DOHH2 (cell line): ENCODE measurements around the gene LCMT1.
A peak's percentile ranks its signal among the peaks of the same experiment; 100 is the strongest.

Experiments
- H3F3A ChIP-seq: fragments of 200-600 bp; sonication (generic), shearing (Covaris generic); 2 replicates; pipeline ENCODE4 v1.6.0; 2016; ENCODE audit warnings: antibody characterized with exemption, mild to moderate bottlenecking; ENCODE audit not compliant: control insufficient read depth, insufficient read depth
- H3K27ac ChIP-seq: fragments of 200-600 bp; sonication (generic); 2 replicates; pipeline ENCODE4 v1.5.1; 2014; ENCODE audit warnings: low read depth, mild to moderate bottlenecking, low read length, moderate library complexity
- H3K27me3 ChIP-seq: fragments of 200-600 bp; sonication (generic); 2 replicates; pipeline ENCODE4 v1.6.1; 2014; ENCODE audit warnings: mild to moderate bottlenecking, low read length, mixed read lengths; ENCODE audit not compliant: control insufficient read depth
- H3K36me3 ChIP-seq: fragments of 200-600 bp; sonication (generic); 2 replicates; pipeline ENCODE4 v1.6.1; 2014; ENCODE audit warnings: mild to moderate bottlenecking, low read length, moderate library complexity, mixed read lengths; ENCODE audit not compliant: control insufficient read depth
- H3K4me1 ChIP-seq: fragments of 200-600 bp; sonication (generic); 2 replicates; pipeline ENCODE4 v1.6.1; 2014; ENCODE audit warnings: mild to moderate bottlenecking, low read length, mixed read lengths; ENCODE audit not compliant: control insufficient read depth
- H3K4me2 ChIP-seq: fragments of 200-600 bp; sonication (generic); 2 replicates; pipeline ENCODE4 v1.6.0; 2014; ENCODE audit warnings: mild to moderate bottlenecking, low read length, moderate library complexity
- H3K4me3 ChIP-seq: fragments of 200-600 bp; sonication (generic); 2 replicates; pipeline ENCODE4 v1.5.1; 2014; ENCODE audit warnings: mild to moderate bottlenecking, low read length, mixed read lengths
- H3K79me2 ChIP-seq: fragments of 200-600 bp; sonication (generic); 2 replicates; pipeline ENCODE4 v1.6.1; 2014; ENCODE audit warnings: mild to moderate bottlenecking, low read length, mixed read lengths; ENCODE audit not compliant: control insufficient read depth
- H3K9me2 ChIP-seq: fragments of 200-600 bp; sonication (generic); replicated peaks from 2 replicates; pipeline ENCODE4 v1.6.1; 2014; ENCODE audit warnings: mild to moderate bottlenecking, low read length, mixed read lengths; ENCODE audit not compliant: control insufficient read depth
- H3K9me3 ChIP-seq: fragments of 200-600 bp; sonication (generic); 2 replicates; pipeline ENCODE4 v1.6.1; 2014; ENCODE audit warnings: antibody characterized with exemption, low read length, mixed read lengths; ENCODE audit not compliant: control insufficient read depth, insufficient read depth
- H4K20me1 ChIP-seq: fragments of 200-600 bp; sonication (generic); 2 replicates; pipeline ENCODE4 v1.6.0; 2014; ENCODE audit warnings: low read depth, mild to moderate bottlenecking, antibody characterized with exemption, low read length, moderate library complexity; ENCODE audit not compliant: control insufficient read depth, insufficient read depth
- CTCF ChIP-seq: fragments of 200-600 bp; sonication (generic); IDR thresholded peaks from one replicate; pipeline ENCODE4 v1.5.1; 2014; ENCODE audit warnings: antibody characterized with exemption, mild to moderate bottlenecking, low read depth, low read length; ENCODE audit not compliant: poor library complexity, severe bottlenecking
- EZH2phosphoT487 ChIP-seq: fragments of 200-600 bp; sonication (generic); IDR thresholded peaks from 2 replicates; pipeline ENCODE4 v1.6.1; 2017; ENCODE audit warnings: borderline replicate concordance, mild to moderate bottlenecking, antibody characterized with exemption, low read length, moderate library complexity, mixed read lengths

Gene LCMT1

GRCh38 chr16:25066747-25067631, 44.6 kb upstream of the LCMT1 start:
- no peaks in the 10 kb centered on the region for H3K9me2 ChIP-seq
- H3K36me3 ChIP-seq, result no peaks in the 10 kb centered on the region
- H3K4me3 ChIP-seq, result peak overlapping the region; percentile 83
- no peaks in the 10 kb centered on the region for H4K20me1 ChIP-seq
- peaks cover 18% of the 10 kb centered on the region for H3K4me1 ChIP-seq
- H3K79me2 ChIP-seq, result no peaks in the 10 kb centered on the region
- TF ChIP-seq EZH2phosphoT487 (peak; percentile 49; the same call in 1 of the 2 replicates), CTCF (no peak)
- peak overlapping the region; percentile 98 for H3K4me2 ChIP-seq
- no peaks in the 10 kb centered on the region for H3K9me3 ChIP-seq
- no peak overlapping the region for H3K27ac ChIP-seq
- no peaks in the 10 kb centered on the region for H3F3A ChIP-seq
- peaks cover 15% of the 10 kb centered on the region for H3K27me3 ChIP-seq

GRCh38 chr16:25073854-25074253, 37.7 kb upstream of the LCMT1 start:
- Histone ChIP-seq H3K79me2 (no peaks in the 10 kb centered on the region), H3K4me3 (peak overlapping the region; percentile 3), H3F3A (no peaks in the 10 kb centered on the region), H3K27me3 (peaks cover 3% of the 10 kb centered on the region; the same call in 1 of the 2 replicates), H3K36me3 (no peaks in the 10 kb centered on the region), H3K27ac (peak overlapping the region; percentile 13; the same call in 1 of the 2 replicates), H3K4me1 (peaks cover 18% of the 10 kb centered on the region), H3K9me3 (0 out of 2 replicates have a peak, but pooled peaks cover 4% of the 10 kb centered on the region), H4K20me1 (no peaks in the 10 kb centered on the region), H3K4me2 (peak overlapping the region; percentile 25), H3K9me2 (no peaks in the 10 kb centered on the region)
- TF ChIP-seq CTCF, result no peak
- TF ChIP-seq EZH2phosphoT487, result no peak

- Histone ChIP-seq H3K27ac (no peak overlapping the region), H3K4me2 (no peak overlapping the region), H3K27me3 (no peaks in the 10 kb centered on the region), H3K9me3 (0 out of 2 replicates have a peak, but pooled peaks cover 4% of the 10 kb centered on the region), H4K20me1 (no peaks in the 10 kb centered on the region), H3K4me1 (peaks cover 14% of the 10 kb centered on the region), H3K36me3 (no peaks in the 10 kb centered on the region), H3K79me2 (no peaks in the 10 kb centered on the region), H3F3A (no peaks in the 10 kb centered on the region), H3K4me3 (no peak overlapping the region), H3K9me2 (no peaks in the 10 kb centered on the region)
- TF ChIP-seq CTCF (no peak), EZH2phosphoT487 (no peak)
Observed at GRCh38 chr16:25078386-25078978, 33.1 kb upstream of the LCMT1 start.
